GM12872 (cell line): ENCODE results near the gene CXXC5.
A peak's percentile ranks its signal among the peaks of the same experiment; 100 is the strongest.

Experiments
- CTCF ChIP-seq: IDR thresholded peaks from 3 replicates; pipeline ENCODE4 v1.5.1; 2011; ENCODE audit warnings: low read depth, mild to moderate bottlenecking, low read length, moderate library complexity; ENCODE audit not compliant: insufficient read depth

CXXC5 gene

GRCh38 chr5:139636975-139637408 lies 11.2 kb upstream of the CXXC5 start:
- no peak for TF ChIP-seq CTCF

GRCh38 chr5:139637438-139638089 lies 10.6 kb upstream of the CXXC5 start:
- 0 out of 3 replicates have a peak, but pooled peaks have one; percentile 27 for TF ChIP-seq CTCF

GRCh38 chr5:139638090-139638735 lies 9.9 kb upstream of the CXXC5 start:
- TF ChIP-seq CTCF: no peak

- no peak for TF ChIP-seq CTCF
Measured at GRCh38 chr5:139638736-139639618, 9.2 kb upstream of the CXXC5 start.

- no peak for TF ChIP-seq CTCF
Measured at GRCh38 chr5:139639619-139640380, 8.3 kb upstream of the CXXC5 start.

- no peak for TF ChIP-seq CTCF
Measured at GRCh38 chr5:139640421-139641115, 7.6 kb upstream of the CXXC5 start.
